Ascending aorta (tissue), 2 donors: ENCODE results near the gene TXNRD1. TPM values are rescaled to one million over a fixed set of nuclear protein-coding genes. Genes with fewer than 3 reads are reported as not detected.

Experiments used
- DNase-seq, 2 donors: peaks; one replicate each; pipeline ENCODE4 v3.0.0-alpha.2; 2019; ENCODE audit warnings: low spot score in 2 of 2
- H3K27ac ChIP-seq, 2 donors: fragments of 200-600 bp; sonication (generic); one replicate each; pipeline ENCODE4 v1.5.1; 2016 to 2017; ENCODE audit warnings: mild to moderate bottlenecking in 1 of 2
- H3K27me3 ChIP-seq: fragments of 200-600 bp; sonication (generic); one replicate; pipeline ENCODE4 v1.5.1; 2017
- H3K36me3 ChIP-seq, 2 donors: fragments of 200-600 bp; sonication (generic); one replicate each; pipeline ENCODE4 v1.5.1; 2016
- H3K4me1 ChIP-seq, 2 donors: fragments of 200-600 bp; sonication (generic); one replicate each; pipeline ENCODE4 v1.5.1; 2016 to 2017; ENCODE audit warnings: mild to moderate bottlenecking in 1 of 2
- H3K4me3 ChIP-seq, 2 donors: fragments of 200-600 bp; sonication (generic); one replicate each; pipeline ENCODE4 v1.5.1; 2016 to 2017; ENCODE audit warnings: mild to moderate bottlenecking in 1 of 2
- H3K9me3 ChIP-seq, 2 donors: fragments of 200-600 bp; sonication (generic); one replicate each; pipeline ENCODE4 v1.5.1; 2016
- CTCF ChIP-seq, 3 experiments: fragments of 200-600 bp in 2 of 3; fragments of 450-650 bp in 1 of 3; sonication (generic) in 2 of 3; IDR thresholded peaks; one replicate each; pipeline ENCODE4 v1.5.1; 2016 to 2019; ENCODE audit warnings: antibody characterized with exemption in 3 of 3, mild to moderate bottlenecking in 1 of 3, moderate library complexity in 1 of 3
- intact Hi-C: fragments of 100-400 bp; cut with DNase I; formaldehyde crosslinking; loops from one replicate; pipeline ENCODE4 v1.15.1; 2023
- total RNA-seq: library from RNA; depleted of rRNA; stranded (reverse); fragments of >200 nt; gene quantifications from one replicate; pipeline ENCODE4 v1.1.0, GENCODE V29; 2016

Gene TXNRD1
- total RNA-seq, 1 donor from 2014 or later: 67.4 TPM

- Histone ChIP-seq H3K4me3 (no peak overlapping the region), H3K27me3 (no peaks in the 10 kb centered on the region), H3K9me3 (no peaks in the 10 kb centered on the region), H3K4me1 (peaks cover 8 to 47% of the 10 kb centered on the region in 2 donors), H3K36me3 (peaks cover 45 to 59% of the 10 kb centered on the region in 2 donors), H3K27ac (peak overlapping the region; percentile 62 to 64)
- intact Hi-C loops: no loop called here
- TF ChIP-seq CTCF (IDR thresholded peaks at IDR 0.05): no peak
- DNase-seq: no peak
Measured at GRCh38 chr12:104342147-104342546, 126.6 kb downstream of the TXNRD1 start.

DNA sequence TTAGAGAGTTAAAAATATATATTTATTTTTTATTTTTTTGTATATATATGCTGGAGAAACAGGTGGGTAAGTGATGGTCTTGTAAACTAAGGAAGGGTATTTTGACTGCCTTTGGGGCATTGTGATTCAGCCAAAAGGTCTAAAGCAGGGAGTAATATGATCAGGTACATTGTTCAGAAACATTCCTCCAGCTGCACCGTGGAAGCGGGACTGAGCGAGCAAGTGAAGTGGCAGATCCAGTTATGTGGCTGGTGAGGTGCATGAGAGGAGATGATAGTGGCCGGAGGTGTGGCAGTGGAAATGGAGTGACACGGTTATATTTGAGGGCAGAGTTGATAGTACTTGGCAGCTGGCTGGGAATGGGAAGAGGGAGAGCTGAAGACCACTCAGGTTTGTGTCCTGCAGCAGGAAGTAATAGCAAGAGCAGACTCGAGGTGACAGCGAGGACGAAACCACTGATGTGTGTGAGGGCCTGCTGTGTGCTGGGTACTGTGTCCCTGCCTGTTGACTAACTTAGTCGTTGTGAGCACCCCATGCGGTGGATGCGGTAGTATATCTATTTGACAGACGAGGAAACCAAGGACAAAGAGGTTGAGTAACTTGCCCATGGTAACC lies 127.2 kb downstream of the TXNRD1 start:
- peaks cover 8 to 50% of the 10 kb centered on the region in 2 donors for H3K4me1 ChIP-seq
- H3K27ac ChIP-seq: peak overlapping the region; percentile 21 to 24
- no peak for DNase-seq
- H3K36me3 ChIP-seq: peaks cover 42 to 57% of the 10 kb centered on the region in 2 donors
- TF ChIP-seq CTCF (IDR thresholded peaks at IDR 0.05): no peak
- intact Hi-C loops: no loop called here
- no peaks in the 10 kb centered on the region for H3K27me3 ChIP-seq
- no peak overlapping the region for H3K4me3 ChIP-seq
- no peaks in the 10 kb centered on the region for H3K9me3 ChIP-seq

DNA sequence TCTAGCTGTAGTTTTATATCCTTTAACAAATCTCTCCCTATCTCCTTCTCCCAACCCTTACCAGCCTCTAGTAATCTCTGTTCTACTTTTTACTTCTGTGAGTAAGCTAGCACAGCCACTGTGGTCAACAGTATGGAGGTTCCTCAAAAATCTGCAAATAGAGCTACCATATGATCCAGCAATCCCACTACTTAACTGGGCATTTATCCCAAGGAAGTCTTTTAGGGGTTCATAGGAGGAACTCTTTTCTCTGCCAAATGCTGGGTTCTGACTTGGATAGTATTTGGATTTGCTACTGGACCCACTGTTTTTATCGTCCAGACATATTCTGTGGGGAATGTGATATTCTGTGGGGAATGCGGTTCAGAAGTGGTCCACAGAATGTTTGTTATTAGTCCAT lies 129.1 kb downstream of the TXNRD1 start:
- Histone ChIP-seq H3K4me1 (peaks cover 7 to 54% of the 10 kb centered on the region in 2 donors), H3K36me3 (peaks cover 42 to 57% of the 10 kb centered on the region in 2 donors), H3K9me3 (no peaks in the 10 kb centered on the region), H3K27ac (peak overlapping the region in 1 of 2 donors; percentile 52), H3K27me3 (no peaks in the 10 kb centered on the region), H3K4me3 (no peak overlapping the region)
- TF ChIP-seq CTCF (IDR thresholded peaks at IDR 0.05): no peak
- intact Hi-C loops: no loop called here
- no peak for DNase-seq

DNA sequence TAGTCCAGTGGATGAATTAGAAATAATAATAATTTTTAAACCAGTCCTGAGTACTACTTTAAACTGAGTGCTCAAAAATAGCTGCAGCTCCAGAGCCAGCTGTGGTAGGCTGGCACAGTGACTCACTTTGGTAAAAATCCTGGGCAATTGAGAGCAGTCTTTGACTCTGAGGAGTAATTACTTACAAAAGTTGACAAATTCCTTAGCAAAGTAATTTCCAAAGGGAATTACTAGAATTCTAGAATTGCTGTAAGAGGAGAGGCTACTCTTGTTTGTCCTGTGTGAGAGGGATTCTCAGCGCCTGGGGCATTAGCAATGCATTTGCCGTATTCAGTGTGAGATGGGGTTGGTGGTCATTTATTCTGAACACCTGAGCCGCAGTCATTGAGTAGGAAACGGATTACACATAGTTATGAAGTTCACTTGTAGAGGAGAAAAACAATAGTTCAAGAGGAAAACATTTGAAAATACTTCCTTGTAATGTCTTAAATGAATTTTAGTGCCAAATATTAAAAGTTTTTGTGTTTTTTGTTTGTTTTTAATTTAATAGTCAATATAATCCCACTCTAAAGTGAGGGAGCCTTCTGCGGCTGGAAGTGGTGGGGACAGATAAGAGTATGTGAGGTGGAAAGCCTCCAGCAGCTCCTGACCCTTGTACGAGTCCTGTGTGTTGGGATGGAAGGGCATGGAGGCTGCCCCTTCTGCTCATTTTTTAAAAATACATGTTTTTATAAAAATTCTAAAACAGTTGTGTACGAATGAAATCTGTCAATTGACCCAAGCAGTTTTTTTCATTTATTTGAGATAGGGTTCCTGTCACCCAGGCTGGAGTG lies 129.9 kb downstream of the TXNRD1 start:
- DNase-seq: no peak
- Histone ChIP-seq H3K4me3 (no peak overlapping the region), H3K27ac (peak overlapping the region; percentile 29 to 35), H3K36me3 (peaks cover 43 to 65% of the 10 kb centered on the region in 2 donors), H3K9me3 (no peaks in the 10 kb centered on the region), H3K27me3 (no peaks in the 10 kb centered on the region), H3K4me1 (peaks cover 3 to 48% of the 10 kb centered on the region in 2 donors)
- no peak for TF ChIP-seq CTCF (IDR thresholded peaks at IDR 0.05)
- intact Hi-C loops: no loop called here

DNA sequence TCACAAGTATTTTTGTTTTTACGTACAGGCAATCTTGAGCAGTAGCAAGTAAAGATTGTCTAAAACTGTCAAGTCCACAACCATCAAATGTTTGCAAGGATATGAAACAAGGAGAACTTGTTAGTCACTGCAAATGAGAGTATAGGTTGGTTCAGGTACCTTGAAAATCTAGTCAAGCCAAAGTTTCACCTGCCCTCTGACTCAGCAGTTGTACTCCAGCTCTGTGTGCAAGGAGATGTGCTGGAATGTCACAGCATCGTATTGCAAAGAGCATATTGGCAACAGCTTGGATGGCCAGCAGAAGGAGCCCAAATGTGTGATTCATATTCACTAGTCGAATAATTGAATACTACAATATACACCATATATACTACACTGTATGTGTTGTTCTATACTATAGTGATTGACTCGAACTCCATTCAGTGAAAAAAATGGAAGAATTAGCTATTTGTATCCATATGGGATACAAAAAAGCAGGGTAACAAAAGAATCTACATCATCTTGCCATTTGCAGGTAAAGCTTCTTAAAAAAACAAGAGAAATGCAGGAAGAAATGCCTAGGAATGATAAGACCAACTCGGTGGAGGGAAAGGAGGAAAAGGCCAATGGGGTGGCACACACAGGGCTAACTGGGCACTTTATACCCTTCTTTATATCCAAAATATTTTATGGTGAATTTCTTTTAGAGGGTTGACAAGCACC lies 131.9 kb downstream of the TXNRD1 start:
- Histone ChIP-seq H3K27ac (no peak overlapping the region), H3K4me1 (peaks cover 3 to 45% of the 10 kb centered on the region in 2 donors), H3K9me3 (no peaks in the 10 kb centered on the region), H3K4me3 (no peak overlapping the region), H3K27me3 (no peaks in the 10 kb centered on the region), H3K36me3 (peaks cover 40 to 63% of the 10 kb centered on the region in 2 donors)
- no peak for TF ChIP-seq CTCF (IDR thresholded peaks at IDR 0.05)
- intact Hi-C loops: no loop called here
- no peak for DNase-seq
